ENCODE data around the gene THAP6. TPM values are rescaled to one million over a fixed set of nuclear protein-coding genes. Genes with fewer than 3 reads are reported as not detected.

Gene THAP6
- total RNA-seq, 1 experiment from 2014 or later = 25.5 TPM

- H3K36me3 ChIP-seq (ENCODE audit: control insufficient read depth in 1 of 2, insufficient read depth in 2 of 2, low read length in 2 of 2) = peaks cover 18 to 21% of the 10 kb centered on the region in 2 experiments
- no peak overlapping the region for H3K9ac ChIP-seq (ENCODE audit: low read length)
- no peaks in the 10 kb centered on the region for H3K9me2 ChIP-seq (ENCODE audit: insufficient read depth)
- no peak overlapping the region for H3K4me2 ChIP-seq (ENCODE audit: low read length)
- TF ChIP-seq ELF1 (IDR thresholded peaks at IDR 0.05; ENCODE audit: borderline replicate concordance, low read depth) = no peak
- intact Hi-C loops (cut with micrococcal nuclease) = no loop called here
- DNase-seq (ENCODE audit: low read depth, low spot score) (no peak), ATAC-seq (no peak)
- no peak overlapping the region for H3K4me3 ChIP-seq (replicated peaks in 1 of 2; ENCODE audit: low read depth in 1 of 2, low read length in 2 of 2)
- H3K9me3 ChIP-seq (ENCODE audit: control insufficient read depth in 1 of 2, insufficient read depth in 1 of 2, low read depth in 1 of 2, low read length in 2 of 2) = no peaks in the 10 kb centered on the region
- H3K27me3 ChIP-seq (ENCODE audit: insufficient read depth, low read length) = no peaks in the 10 kb centered on the region
- no TSS peak for BruUV-seq (replicated peaks)
- RAD21 ChIA-PET (ENCODE audit: low non-redundant PET in 1 of 2, low total read pairs in 2 of 2, uncharacterized antibody in 2 of 2, unreplicated experiment in 2 of 2) = no interaction called here
- no peak overlapping the region for H2AFZ ChIP-seq (ENCODE audit: low read depth, low read length, poor library complexity, severe bottlenecking)
- H4K20me1 ChIP-seq (ENCODE audit: insufficient read depth) = no peaks in the 10 kb centered on the region
- no peaks in the 10 kb centered on the region for H3K4me1 ChIP-seq (ENCODE audit: control insufficient read depth in 1 of 2, insufficient read depth in 2 of 2, low read length in 2 of 2)
- CTCF ChIA-PET = no interaction called here
- POLR2A ChIA-PET = no interaction called here
- no peak overlapping the region for H3K27ac ChIP-seq (ENCODE audit: low read depth, low read length)
- H3K79me2 ChIP-seq (ENCODE audit: insufficient read depth, low read length) = peaks cover 7% of the 10 kb centered on the region; the same call in 1 of the 2 replicates
Observed at GRCh38 chr4:75525086-75525485, 10.8 kb downstream of the THAP6 start.

- TF ChIP-seq ZNF274 (IDR thresholded peaks at IDR 0.05; ENCODE audit: low read depth, low read length) = no peak
- no peak for TF ChIP-seq EGR1 (IDR thresholded peaks at IDR 0.05; ENCODE audit: low read depth)
- TF ChIP-seq SP1 (IDR thresholded peaks at IDR 0.05; ENCODE audit: low read depth) = no peak
- TF ChIP-seq REST (IDR thresholded peaks at IDR 0.05; ENCODE audit: low read depth) = no peak
- TF ChIP-seq ATF3 (IDR thresholded peaks at IDR 0.05) = no peak
- no peak for TF ChIP-seq CEBPB (IDR thresholded peaks at IDR 0.05; ENCODE audit: low read depth)
- TF ChIP-seq JUND (IDR thresholded peaks at IDR 0.05) = no peak
- no peak for TF ChIP-seq POLR2A (IDR thresholded peaks at IDR 0.05; ENCODE audit: borderline replicate concordance, extremely low read depth, insufficient read depth, insufficient read length)
- no peak for TF ChIP-seq CTCF (IDR thresholded peaks at IDR 0.05 in 2 of 3, conservative IDR thresholded peaks at IDR 0.05 in 1 of 3; ENCODE audit: borderline replicate concordance in 1 of 3, insufficient read depth in 1 of 3, low read depth in 2 of 3, low read length in 2 of 3)
- no peak for TF ChIP-seq YY1 (IDR thresholded peaks at IDR 0.05; ENCODE audit: extremely low read depth, insufficient replicate concordance, low read depth, low read length)
- TF ChIP-seq ELF1 (IDR thresholded peaks at IDR 0.05; ENCODE audit: borderline replicate concordance, low read depth) = no peak
- H3K4me1 ChIP-seq (ENCODE audit: control insufficient read depth in 1 of 2, insufficient read depth in 2 of 2, low read length in 2 of 2) = no peaks in the 10 kb centered on the region
- H3K27ac ChIP-seq (ENCODE audit: low read depth, low read length) = no peak overlapping the region
- H3K27me3 ChIP-seq (ENCODE audit: insufficient read depth, low read length) = no peaks in the 10 kb centered on the region
- POLR2A ChIA-PET = interaction anchor here (1.6 kb wide), 1 partner anchor 14 kb away, joined by 4 read pairs; no protein-coding TSS in a partner anchor
- no TSS peak for BruUV-seq (replicated peaks)
- H3K36me3 ChIP-seq (ENCODE audit: control insufficient read depth in 1 of 2, insufficient read depth in 2 of 2, low read length in 2 of 2) = peaks cover 18 to 21% of the 10 kb centered on the region in 2 experiments
- H3K9ac ChIP-seq (ENCODE audit: low read length) = no peak overlapping the region
- intact Hi-C loops (cut with micrococcal nuclease) = no loop called here
- no peaks in the 10 kb centered on the region for H3K9me2 ChIP-seq (ENCODE audit: insufficient read depth)
- H2AFZ ChIP-seq (ENCODE audit: low read depth, low read length, poor library complexity, severe bottlenecking) = no peak overlapping the region
- peaks cover 3% of the 10 kb centered on the region; the same call in 1 of the 2 replicates for H3K79me2 ChIP-seq (ENCODE audit: insufficient read depth, low read length)
- RAD21 ChIA-PET (ENCODE audit: low non-redundant PET in 1 of 2, low total read pairs in 2 of 2, uncharacterized antibody in 2 of 2, unreplicated experiment in 2 of 2) = no interaction called here
- CTCF ChIA-PET = no interaction called here
- H4K20me1 ChIP-seq (ENCODE audit: insufficient read depth) = no peaks in the 10 kb centered on the region
- H3K4me3 ChIP-seq (replicated peaks in 1 of 2; ENCODE audit: low read depth in 1 of 2, low read length in 2 of 2) = no peak overlapping the region
- DNase-seq (ENCODE audit: low read depth, low spot score) = no peak
- no peak overlapping the region for H3K4me2 ChIP-seq (ENCODE audit: low read length)
- no peaks in the 10 kb centered on the region for H3K9me3 ChIP-seq (ENCODE audit: control insufficient read depth in 1 of 2, insufficient read depth in 1 of 2, low read depth in 1 of 2, low read length in 2 of 2)
- no peak for ATAC-seq
Observed at GRCh38 chr4:75525910-75526309, 11.6 kb downstream of the THAP6 start.

Measured in HCT116 (cell line).